Progenitor cell of endocrine pancreas (in vitro differentiated cells): ENCODE data around the gene SERPINE3. TPM values are rescaled to one million over a fixed set of nuclear protein-coding genes. Genes with fewer than 3 reads are reported as not detected.

Experiments used
- DNase-seq: peaks from one replicate; pipeline ENCODE4 v3.0.0; 2021; ENCODE audit warnings: low spot score; ENCODE audit not compliant: unreplicated experiment
- H3K27ac Mint-ChIP-seq: 2 replicates; pipeline ENCODE4 v1.8.0; 2021; ENCODE audit warnings: mild to moderate bottlenecking, moderate library complexity, mixed read lengths
- H3K27me3 Mint-ChIP-seq: 2 replicates; pipeline ENCODE4 v1.8.0; 2021; ENCODE audit warnings: mixed read lengths
- H3K36me3 Mint-ChIP-seq: 2 replicates; pipeline ENCODE4 v1.8.0; 2022; ENCODE audit warnings: mixed read lengths; ENCODE audit not compliant: insufficient read depth
- H3K4me1 Mint-ChIP-seq: 2 replicates; pipeline ENCODE4 v1.8.0; 2021; ENCODE audit warnings: low read depth, mixed read lengths
- H3K4me3 Mint-ChIP-seq: 2 replicates; pipeline ENCODE4 v1.8.0; 2021; ENCODE audit warnings: low read depth, mild to moderate bottlenecking, moderate library complexity, mixed read lengths
- H3K9me3 Mint-ChIP-seq: 2 replicates; pipeline ENCODE4 v1.8.0; 2021; ENCODE audit warnings: low read depth, mixed read lengths
- total RNA-seq: library from RNA; stranded (reverse); gene quantifications from 2 replicates; pipeline ENCODE4 v1.2.1, GENCODE V29; 2021
- TF ChIP-seq, protein P1 (sequence below): fragments of 200-600 bp; sonication (generic); IDR thresholded peaks from one replicate; pipeline ENCODE4 v1.5.0; 2021; ENCODE audit warnings: antibody characterized with exemption, mild to moderate bottlenecking; ENCODE audit not compliant: unreplicated experiment

The SERPINE3 gene
- total RNA-seq, 1 donor from 2014 or later: not detected

DNA sequence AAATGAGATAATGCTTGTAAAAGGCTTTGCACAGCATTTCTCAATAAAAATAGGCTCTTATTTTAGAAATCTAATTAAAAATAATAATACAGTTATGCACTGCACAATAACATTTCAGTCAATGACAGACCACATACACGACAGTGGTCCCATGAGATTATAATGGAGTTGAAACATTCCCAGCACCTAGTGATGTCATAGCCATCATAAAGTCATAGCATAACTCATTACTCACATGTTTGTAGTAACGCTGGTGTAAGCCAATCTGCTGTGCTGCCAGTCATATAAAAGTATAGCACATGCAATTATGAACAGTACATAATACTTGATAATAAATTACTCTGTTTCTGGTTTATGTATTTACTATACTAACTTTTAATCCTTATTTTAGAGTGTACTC lies 12.7 kb upstream of the SERPINE3 start:
- Mint-ChIP-seq H3K36me3 (no peaks in the 10 kb centered on the region), H3K9me3 (no peaks in the 10 kb centered on the region), H3K27ac (no peak overlapping the region), H3K27me3 (peaks cover 4% of the 10 kb centered on the region), H3K4me1 (no peaks in the 10 kb centered on the region), H3K4me3 (no peak overlapping the region)
- no peak for DNase-seq
- TF ChIP-seq, protein P1, sequence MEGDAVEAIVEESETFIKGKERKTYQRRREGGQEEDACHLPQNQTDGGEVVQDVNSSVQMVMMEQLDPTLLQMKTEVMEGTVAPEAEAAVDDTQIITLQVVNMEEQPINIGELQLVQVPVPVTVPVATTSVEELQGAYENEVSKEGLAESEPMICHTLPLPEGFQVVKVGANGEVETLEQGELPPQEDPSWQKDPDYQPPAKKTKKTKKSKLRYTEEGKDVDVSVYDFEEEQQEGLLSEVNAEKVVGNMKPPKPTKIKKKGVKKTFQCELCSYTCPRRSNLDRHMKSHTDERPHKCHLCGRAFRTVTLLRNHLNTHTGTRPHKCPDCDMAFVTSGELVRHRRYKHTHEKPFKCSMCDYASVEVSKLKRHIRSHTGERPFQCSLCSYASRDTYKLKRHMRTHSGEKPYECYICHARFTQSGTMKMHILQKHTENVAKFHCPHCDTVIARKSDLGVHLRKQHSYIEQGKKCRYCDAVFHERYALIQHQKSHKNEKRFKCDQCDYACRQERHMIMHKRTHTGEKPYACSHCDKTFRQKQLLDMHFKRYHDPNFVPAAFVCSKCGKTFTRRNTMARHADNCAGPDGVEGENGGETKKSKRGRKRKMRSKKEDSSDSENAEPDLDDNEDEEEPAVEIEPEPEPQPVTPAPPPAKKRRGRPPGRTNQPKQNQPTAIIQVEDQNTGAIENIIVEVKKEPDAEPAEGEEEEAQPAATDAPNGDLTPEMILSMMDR: no peak

DNA sequence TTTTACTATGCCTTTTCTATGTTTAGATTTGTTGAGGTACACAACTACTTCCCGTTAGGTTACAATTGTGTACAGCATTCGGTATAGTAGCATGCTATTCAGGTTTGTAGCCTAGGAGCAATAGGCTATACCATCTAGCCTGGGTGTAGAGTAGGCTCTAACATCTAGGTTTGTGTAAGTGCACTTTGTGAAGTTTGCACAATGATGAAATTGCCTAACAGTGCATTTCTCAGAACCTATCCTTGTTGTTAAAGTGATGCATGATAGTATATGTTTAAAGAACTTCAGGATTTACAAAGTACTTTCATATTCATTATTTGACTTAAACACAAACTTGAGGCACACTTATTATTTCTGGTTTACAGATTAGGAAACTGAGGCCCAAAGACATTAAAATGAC lies 11.5 kb upstream of the SERPINE3 start:
- Mint-ChIP-seq H3K27me3 (peaks cover 4% of the 10 kb centered on the region), H3K27ac (no peak overlapping the region), H3K36me3 (no peaks in the 10 kb centered on the region), H3K4me3 (no peak overlapping the region), H3K9me3 (no peaks in the 10 kb centered on the region), H3K4me1 (no peaks in the 10 kb centered on the region)
- DNase-seq: no peak
- TF ChIP-seq, protein P1: no peak

DNA sequence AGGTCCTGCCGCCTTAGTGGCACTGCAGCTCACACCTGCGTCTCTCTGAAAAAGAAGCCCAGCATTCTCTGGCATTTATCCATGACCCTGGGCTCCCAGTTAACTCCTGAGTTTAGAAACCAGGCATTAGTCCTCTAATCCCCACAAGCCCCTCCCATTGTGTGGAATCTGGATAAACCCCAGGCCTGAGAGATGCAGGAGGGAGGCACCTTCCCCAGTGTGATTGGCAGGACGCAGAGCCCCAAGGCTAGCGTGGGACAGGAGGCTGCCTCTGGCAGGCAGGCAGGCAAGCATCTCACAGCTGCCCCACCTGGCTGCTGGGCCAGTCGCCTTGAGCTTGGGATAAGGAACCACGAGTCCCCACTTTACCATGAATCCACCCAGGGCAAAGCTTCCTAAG lies 11.0 kb upstream of the SERPINE3 start:
- H3K9me3 Mint-ChIP-seq: no peaks in the 10 kb centered on the region
- H3K4me1 Mint-ChIP-seq: no peaks in the 10 kb centered on the region
- no peak for DNase-seq
- H3K4me3 Mint-ChIP-seq: no peak overlapping the region
- H3K27ac Mint-ChIP-seq: no peak overlapping the region
- TF ChIP-seq, protein P1: no peak
- no peaks in the 10 kb centered on the region for H3K27me3 Mint-ChIP-seq
- no peaks in the 10 kb centered on the region for H3K36me3 Mint-ChIP-seq

DNA sequence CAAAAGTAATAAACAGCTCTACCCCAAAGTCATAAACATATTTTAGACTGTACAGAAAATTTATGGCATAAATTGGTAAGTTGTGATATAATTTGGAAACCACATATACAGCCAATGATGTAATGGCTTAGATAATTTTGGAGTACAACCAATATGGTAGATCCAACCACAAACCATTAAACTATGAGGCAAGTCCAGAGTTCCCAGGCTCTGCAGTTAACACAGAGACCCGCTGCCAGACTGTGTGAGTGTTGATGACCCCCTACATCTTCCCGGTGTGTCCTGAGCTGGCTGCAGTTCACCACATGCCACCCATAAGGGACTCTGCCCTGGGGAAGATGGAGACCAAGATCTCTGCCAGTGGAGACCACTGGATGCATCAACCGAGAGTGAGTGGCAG lies 9.9 kb upstream of the SERPINE3 start:
- Mint-ChIP-seq H3K27me3 (no peaks in the 10 kb centered on the region), H3K27ac (no peak overlapping the region), H3K9me3 (no peaks in the 10 kb centered on the region), H3K4me3 (no peak overlapping the region), H3K4me1 (no peaks in the 10 kb centered on the region), H3K36me3 (no peaks in the 10 kb centered on the region)
- TF ChIP-seq, protein P1: no peak
- no peak for DNase-seq

- Mint-ChIP-seq H3K36me3 (no peaks in the 10 kb centered on the region), H3K4me3 (no peak overlapping the region), H3K27me3 (no peaks in the 10 kb centered on the region)
Observed at GRCh38 chr13:51330791-51331190, 8.7 kb upstream of the SERPINE3 start.

More at GRCh38 chr13:51330791-51331190, 8.7 kb upstream of the SERPINE3 start:
- DNase-seq: no peak
- Mint-ChIP-seq H3K9me3 (no peaks in the 10 kb centered on the region), H3K27ac (no peak overlapping the region), H3K4me1 (no peaks in the 10 kb centered on the region)
- TF ChIP-seq, protein P1: no peak
